BE2C (cell line): ENCODE measurements around the gene TNS3.

Source experiments
- DNase-seq: peaks from one replicate; pipeline ENCODE4 v3.0.0-alpha.2; 2020
- H3K27me3 ChIP-seq: fragments of 250-450 bp; sonication (Bioruptor Pico); 2 replicates; pipeline ENCODE4 v1.5.1; 2020; ENCODE audit warnings: mild to moderate bottlenecking
- H3K36me3 ChIP-seq: fragments of 250-450 bp; sonication (Bioruptor Pico); 2 replicates; pipeline ENCODE4 v1.5.1; 2020; ENCODE audit warnings: mild to moderate bottlenecking
- H3K4me1 ChIP-seq: fragments of 250-450 bp; sonication (Bioruptor Pico); 2 replicates; pipeline ENCODE4 v1.5.1; 2020
- H3K4me3 ChIP-seq: 2 replicates; pipeline ENCODE4 v1.5.1; 2011; ENCODE audit warnings: low read depth, low read length
- H3K9me3 ChIP-seq: fragments of 250-450 bp; sonication (Bioruptor Pico); 2 replicates; pipeline ENCODE4 v1.5.1; 2020
- CTCF ChIP-seq: IDR thresholded peaks from 2 replicates; pipeline ENCODE4 v1.5.1; 2012; ENCODE audit warnings: mild to moderate bottlenecking, low read depth, low read length

The TNS3 gene

GRCh38 chr7:47335557-47336471, 246.1 kb downstream of the TNS3 start:
- H3K9me3 ChIP-seq = no peaks in the 10 kb centered on the region
- H3K27me3 ChIP-seq = no peaks in the 10 kb centered on the region
- no peak for TF ChIP-seq CTCF
- no peak overlapping the region for H3K4me3 ChIP-seq
- no peaks in the 10 kb centered on the region for H3K4me1 ChIP-seq
- no peaks in the 10 kb centered on the region for H3K36me3 ChIP-seq
- no peak for DNase-seq

- no peak overlapping the region for H3K4me3 ChIP-seq
- H3K9me3 ChIP-seq = no peaks in the 10 kb centered on the region
- no peak for TF ChIP-seq CTCF
- H3K4me1 ChIP-seq = no peaks in the 10 kb centered on the region
- H3K27me3 ChIP-seq = no peaks in the 10 kb centered on the region
- no peak for DNase-seq
- no peaks in the 10 kb centered on the region for H3K36me3 ChIP-seq
Observed at GRCh38 chr7:47335071-47335470, 246.8 kb downstream of the TNS3 start.

- H3K4me3 ChIP-seq = no peak overlapping the region
Observed at GRCh38 chr7:47333959-47334358, 248.0 kb downstream of the TNS3 start.

GRCh38 chr7:47333554-47333887, 248.4 kb downstream of the TNS3 start:
- H3K36me3 ChIP-seq = no peaks in the 10 kb centered on the region
- H3K4me1 ChIP-seq = peaks cover 4% of the 10 kb centered on the region
- no peak for TF ChIP-seq CTCF
- DNase-seq = no peak
- H3K4me3 ChIP-seq = no peak overlapping the region
- H3K27me3 ChIP-seq = no peaks in the 10 kb centered on the region
- H3K9me3 ChIP-seq = no peaks in the 10 kb centered on the region

More at GRCh38 chr7:47333959-47334358, 248.0 kb downstream of the TNS3 start:
- no peak for DNase-seq
- Histone ChIP-seq H3K36me3 (no peaks in the 10 kb centered on the region), H3K9me3 (no peaks in the 10 kb centered on the region), H3K27me3 (no peaks in the 10 kb centered on the region), H3K4me1 (no peaks in the 10 kb centered on the region)
- TF ChIP-seq CTCF = no peak

- Histone ChIP-seq H3K4me3 (no peak overlapping the region), H3K27me3 (no peaks in the 10 kb centered on the region), H3K36me3 (no peaks in the 10 kb centered on the region), H3K9me3 (no peaks in the 10 kb centered on the region), H3K4me1 (peaks cover 7% of the 10 kb centered on the region)
- TF ChIP-seq CTCF = no peak
- no peak for DNase-seq
Observed at GRCh38 chr7:47332681-47333553, 249.0 kb downstream of the TNS3 start.
